WERI-Rb-1 (cell line): ENCODE results near the gene KDELR1.
"Not testable (repeated sequence)": the region's sequence is repeated elsewhere in the genome, so short reads cannot be mapped to it uniquely, and the experiment has no call there.

Source experiments
- DNase-seq: peaks from one replicate; pipeline ENCODE4 v3.0.0-alpha.2; 2020
- H3K27ac ChIP-seq: fragments of 250-450 bp; sonication (Bioruptor Pico); 2 replicates; pipeline ENCODE4 v1.5.1; 2020; ENCODE audit warnings: mild to moderate bottlenecking, moderate library complexity
- H3K27me3 ChIP-seq: fragments of 250-450 bp; sonication (Bioruptor Pico); 2 replicates; pipeline ENCODE4 v1.5.1; 2021; ENCODE audit warnings: mild to moderate bottlenecking, low read depth, moderate library complexity; ENCODE audit not compliant: insufficient read depth, severe bottlenecking
- H3K36me3 ChIP-seq: fragments of 250-450 bp; sonication (Bioruptor Pico); 2 replicates; pipeline ENCODE4 v1.5.1; 2020; ENCODE audit warnings: mild to moderate bottlenecking, moderate library complexity
- H3K4me3 ChIP-seq: 2 replicates; pipeline ENCODE4 v1.5.1; 2011; ENCODE audit warnings: low read depth, mild to moderate bottlenecking, control low read depth, low read length
- H3K9me3 ChIP-seq: fragments of 250-450 bp; sonication (Bioruptor Pico); 2 replicates; pipeline ENCODE4 v1.5.1; 2021; ENCODE audit warnings: mild to moderate bottlenecking, moderate library complexity; ENCODE audit not compliant: severe bottlenecking
- CTCF ChIP-seq: IDR thresholded peaks from 2 replicates; pipeline ENCODE4 v1.5.1; 2011; ENCODE audit warnings: low read depth, mild to moderate bottlenecking, control low read depth, inconsistent platforms, low read length

KDELR1 gene

GRCh38 chr19:48393559-48394330 is 2.4 kb upstream of the KDELR1 start, which contains the start of gene GRIN2D:
Gene GRIN2D (plus strand): TSS chr19:48393668. CDS start chr19:48398393, 4,725 bp downstream.
- H3K9me3 ChIP-seq: no peaks in the 10 kb centered on the region
- no peaks in the 10 kb centered on the region for H3K27me3 ChIP-seq
- H3K4me3 ChIP-seq: peak within 1 kb of the TSS; percentile 85
- peaks cover 8% of the 10 kb centered on the region for H3K36me3 ChIP-seq
- TF ChIP-seq CTCF: peak; percentile 40
- DNase-seq: peak; percentile 81
- H3K27ac ChIP-seq: peak within 1 kb of the TSS; percentile 53

- DNase-seq: no peak
- Histone ChIP-seq H3K36me3 (peaks cover 16% of the 10 kb centered on the region), H3K27me3 (no peaks in the 10 kb centered on the region), H3K9me3 (no peaks in the 10 kb centered on the region), H3K27ac (peak overlapping the region; percentile 53), H3K4me3 (peak overlapping the region; percentile 85)
- TF ChIP-seq CTCF: no peak
Measured at GRCh38 chr19:48392860-48393558, 1.7 kb upstream of the KDELR1 start.

GRCh38 chr19:48392006-48392344 is 624 bp upstream of the KDELR1 start:
- H3K9me3 ChIP-seq, H3K4me3 ChIP-seq, DNase-seq, H3K27me3 ChIP-seq, H3K27ac ChIP-seq: not testable (repeated sequence)
- H3K36me3 ChIP-seq: peaks cover 26% of the 10 kb centered on the region

- peak overlapping the region; percentile 89 for H3K27ac ChIP-seq
- peak; percentile 64 for DNase-seq
- peak overlapping the region; percentile 97 for H3K4me3 ChIP-seq
- peaks cover 40% of the 10 kb centered on the region for H3K36me3 ChIP-seq
- TF ChIP-seq CTCF: peak; percentile 59
- H3K9me3 ChIP-seq: no peaks in the 10 kb centered on the region
- H3K27me3 ChIP-seq: no peaks in the 10 kb centered on the region
Measured at GRCh38 chr19:48390188-48391099, 907 bp downstream of the KDELR1 start.

GRCh38 chr19:48386981-48387380 is 4.4 kb downstream of the KDELR1 start:
- no peak overlapping the region for H3K4me3 ChIP-seq
- no peak for TF ChIP-seq CTCF
- H3K36me3 ChIP-seq: peaks cover 69% of the 10 kb centered on the region
- no peak for DNase-seq
- H3K27ac ChIP-seq: no peak overlapping the region
- H3K9me3 ChIP-seq: no peaks in the 10 kb centered on the region
- no peaks in the 10 kb centered on the region for H3K27me3 ChIP-seq
